HepG2 (cell line): ENCODE measurements around the gene GPATCH3. TPM values are rescaled to one million over a fixed set of nuclear protein-coding genes. Genes with fewer than 3 reads are reported as not detected.

Experiments
- ATAC-seq: fragments of 200-7000 bp; cut with Tn5 transposase; 3 replicates; pipeline ENCODE4 v1.9.1; 2020; ENCODE audit warnings: mild to moderate bottlenecking, moderate library complexity
- BruUV-seq: library from RNA; stranded (reverse); fragments of 400-500 nt; replicated peaks from 2 replicates; lab custom pipeline; 2021; lab: Mats Ljungman, UMichigan
- CTCF ChIA-PET: fragments of 300-600 bp; formaldehyde crosslinking; extraction: SDS; loops from one replicate; lab custom pipeline; 2021; ENCODE audit warnings: low total read pairs, inconsistent platforms, low intra/inter-chr PET ratio; lab: Yijun Ruan, JAX
- POLR2A ChIA-PET: fragments of 350-600 bp; sonication (Branson Sonifier 250); formaldehyde crosslinking; loops from one replicate; lab custom pipeline; 2020; ENCODE audit warnings: antibody characterized with exemption, inconsistent platforms; lab: Yijun Ruan, JAX
- DNase-seq: peaks from one replicate; pipeline ENCODE4 v3.0.0-alpha.2; 2015; ENCODE audit warnings: low spot score
- FAIRE-seq: peaks from 3 replicates; lab custom pipeline; 2011; peaks lifted over from hg19 to GRCh38; lab: Jason Lieb, UNC
- H2AFZ ChIP-seq: one replicate; pipeline ENCODE4 v1.6.1; 2011; ENCODE audit warnings: low read length, inconsistent platforms
- H3K27ac ChIP-seq: fragments of 300-600 bp; 3 replicates; pipeline ENCODE4 v1.8.0; 2011; ENCODE audit warnings: mixed run types, mild to moderate bottlenecking, mixed read lengths, low read length, inconsistent platforms; ENCODE audit not compliant: insufficient read depth; ENCODE audit errors: extremely low read length
- H3K27me3 ChIP-seq, 2 experiments: fragments of 200-600 bp in 1 of 2; 2 replicates in 1 of 2; 3 replicates in 1 of 2; pipeline versions ENCODE4 v1.6.0 to v1.8.0; 2011; ENCODE audit warnings: low read length in 2 of 2, mild to moderate bottlenecking in 2 of 2, moderate library complexity in 2 of 2, inconsistent platforms in 1 of 2; ENCODE audit not compliant: insufficient read depth in 2 of 2, control insufficient read depth in 1 of 2
- H3K36me3 ChIP-seq, 2 experiments: fragments of 200-600 bp in 1 of 2; replicated peaks in 1 of 2; 2 replicates in 1 of 2; 3 replicates in 1 of 2; pipeline versions ENCODE4 v1.5.1 to v1.8.0; 2011; ENCODE audit warnings: low read length in 2 of 2, inconsistent platforms in 1 of 2; ENCODE audit not compliant: insufficient read depth in 2 of 2, control insufficient read depth in 1 of 2
- H3K4me1 ChIP-seq: 2 replicates; pipeline ENCODE4 v1.5.1; 2012; ENCODE audit warnings: low read length, inconsistent platforms; ENCODE audit not compliant: insufficient read depth
- H3K4me2 ChIP-seq: 2 replicates; pipeline ENCODE4 v1.6.0; 2011; ENCODE audit warnings: low read depth, low read length, inconsistent platforms
- H3K4me3 ChIP-seq, 3 experiments: fragments of 200-600 bp in 1 of 3; sonication (generic), shearing (Covaris generic) in 1 of 3; replicated peaks in 1 of 3; 2 replicates each; pipeline ENCODE4 v1.5.1; 2011 to 2016; ENCODE audit warnings: low read length in 3 of 3, inconsistent platforms in 2 of 3, low read depth in 2 of 3, mild to moderate bottlenecking in 2 of 3, control low read depth in 1 of 3, mixed read lengths in 1 of 3; ENCODE audit not compliant: insufficient read depth in 1 of 3
- H3K79me2 ChIP-seq: one replicate; pipeline ENCODE4 v1.6.1; 2011; ENCODE audit warnings: low read length, inconsistent platforms; ENCODE audit not compliant: insufficient read depth
- H3K9ac ChIP-seq: 2 replicates; pipeline ENCODE4 v1.6.0; 2011; ENCODE audit warnings: mild to moderate bottlenecking, low read depth, low read length, inconsistent platforms; ENCODE audit not compliant: insufficient read depth
- H3K9me3 ChIP-seq: 2 replicates; pipeline ENCODE4 v1.5.1; 2012; ENCODE audit warnings: mild to moderate bottlenecking, low read length
- H4K20me1 ChIP-seq: 2 replicates; pipeline ENCODE4 v1.6.0; 2011; ENCODE audit warnings: inconsistent platforms, mild to moderate bottlenecking, low read length, moderate library complexity; ENCODE audit not compliant: insufficient read depth
- ATF7 ChIP-seq, 2 experiments: fragments of 450-650 bp in 1 of 2; sonication (generic) in 1 of 2; formaldehyde crosslinking in 1 of 2; IDR thresholded peaks; 2 replicates each; pipeline versions ENCODE4 v1.4.0 to v1.6.1; 2016 to 2020; ENCODE audit warnings: antibody characterized with exemption in 1 of 2, mild to moderate bottlenecking in 1 of 2, missing genetic modification reagents in 1 of 2
- FOXA3 ChIP-seq: IDR thresholded peaks from 2 replicates; pipeline ENCODE4 v1.6.1; 2016; ENCODE audit warnings: missing genetic modification reagents, missing compliant biosample characterization
- FOXP4 ChIP-seq: sonication (generic); formaldehyde crosslinking; IDR thresholded peaks from 2 replicates; pipeline ENCODE4 v1.4.0; 2020; ENCODE audit warnings: missing genetic modification reagents
- GATAD1 ChIP-seq: IDR thresholded peaks from 2 replicates; pipeline ENCODE4 v1.6.1; 2016; ENCODE audit warnings: missing genetic modification reagents, missing compliant biosample characterization
- HOXA7 ChIP-seq: sonication (generic); formaldehyde crosslinking; IDR thresholded peaks from 2 replicates; pipeline ENCODE4 v1.8.1; 2022; ENCODE audit warnings: mild to moderate bottlenecking, missing genetic modification reagents, moderate library complexity
- JUN ChIP-seq: sonication (generic); formaldehyde crosslinking; IDR thresholded peaks from 2 replicates; pipeline ENCODE4 v1.4.0; 2020; ENCODE audit warnings: mild to moderate bottlenecking, missing genetic modification reagents
- MTF2 ChIP-seq: sonication (generic); formaldehyde crosslinking; IDR thresholded peaks from 2 replicates; pipeline ENCODE4 v1.5.0; 2020; ENCODE audit warnings: missing genetic modification reagents, borderline replicate concordance
- RORA ChIP-seq: sonication (generic); formaldehyde crosslinking; IDR thresholded peaks from 2 replicates; pipeline ENCODE4 v1.5.0; 2020; ENCODE audit warnings: mild to moderate bottlenecking, missing genetic modification reagents, moderate library complexity
- RXRB ChIP-seq: IDR thresholded peaks from 2 replicates; pipeline ENCODE4 v1.6.1; 2016; ENCODE audit warnings: borderline replicate concordance, missing genetic modification reagents, missing compliant biosample characterization
- TBL1XR1 ChIP-seq: fragments of 150-350 bp; IDR thresholded peaks from 2 replicates; pipeline ENCODE4 v1.6.1; 2014; ENCODE audit warnings: borderline replicate concordance, low read length; ENCODE audit not compliant: partially characterized antibody
- ZBTB38 ChIP-seq: sonication (generic); formaldehyde crosslinking; IDR thresholded peaks from 2 replicates; pipeline ENCODE4 v1.5.1; 2020; ENCODE audit warnings: mild to moderate bottlenecking, missing genetic modification reagents
- ZKSCAN1 ChIP-seq: fragments of 150-350 bp; IDR thresholded peaks from 2 replicates; pipeline ENCODE4 v1.6.1; 2014; ENCODE audit warnings: low read length
- ZNF792 ChIP-seq: IDR thresholded peaks from 2 replicates; pipeline ENCODE4 v1.6.1; 2016
- WGBS: methylation state at CpG from one replicate; pipeline ENCODE4 v1.1.6; 2017; ENCODE audit warnings: low lambda C conversion rate; 5-methylcytosine and 5-hydroxymethylcytosine counted together
- in situ Hi-C: cut with HindIII; loops from 2 replicates; pipeline ENCODE4 v1.10.0; 2017; ENCODE audit warnings: low pct_unique_long_range_greater_than_20kb; ENCODE audit not compliant: extremely low pct_ligation_motif_present
- intact Hi-C: fragments of 100-400 bp; cut with micrococcal nuclease; formaldehyde crosslinking; loops from one replicate; pipeline ENCODE4 v1.10.0; 2022; ENCODE audit not compliant: unreplicated experiment
- polyA plus RNA-seq, 8 experiments: library from polyadenylated mRNA; depleted of rRNA in 3 of 8; stranded (reverse) in 7 of 8; unstranded in 1 of 8; fragments of >200 nt; fragmentation: Illumina TruSeq in 4 of 8; extraction: Trizol in 4 of 8; gene quantifications; 2 replicates each; pipeline versions ENCODE4 v1.2.1 to v1.2.3, GENCODE V29; 2011 to 2016; ENCODE audit warnings: low read depth in 4 of 8, missing spikeins in 1 of 8, mixed read lengths in 1 of 8; ENCODE audit not compliant: insufficient read depth in 1 of 8
- total RNA-seq, 5 experiments: library from RNA; depleted of rRNA; stranded (reverse); fragments of >200 nt; fragmentation: Illumina TruSeq; extraction: Trizol; gene quantifications; 2 replicates each; pipeline ENCODE4 v1.2.3, GENCODE V29; 2016; ENCODE audit warnings: low read depth in 1 of 5
- TF ChIP-seq, protein P1 (sequence below): conservative IDR thresholded peaks from 2 replicates; pipeline ENCODE4 v1.6.1; 2018; ENCODE audit warnings: missing genetic modification reagents

GPATCH3 gene
- total and polyA plus RNA-seq, 2 of the 13 experiments (the other 11 are each of a cell fraction or from before 2014, with no cell fraction given): 8.3 to 11.0 TPM

DNA sequence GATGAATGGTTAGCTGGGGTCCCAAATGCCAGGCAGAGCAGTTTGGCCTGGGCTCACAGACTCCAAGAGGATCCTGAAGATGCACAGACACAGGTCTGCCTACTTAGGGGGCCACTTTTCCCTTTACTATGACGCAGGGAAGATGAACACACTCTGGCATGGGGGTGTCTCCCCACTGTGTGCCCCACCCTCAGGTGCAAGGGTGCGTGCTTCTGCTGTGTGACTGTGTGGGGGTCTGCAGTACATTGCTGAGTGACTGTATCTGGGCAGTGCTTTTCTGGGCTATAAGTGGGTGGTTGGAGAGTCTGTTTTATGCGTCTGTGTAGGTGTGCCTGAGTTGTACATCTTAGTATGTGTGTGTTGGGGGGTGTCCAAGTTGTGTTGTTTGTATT is 9.7 kb upstream of the GPATCH3 start (continued):
- TF ChIP-seq, protein P1, sequence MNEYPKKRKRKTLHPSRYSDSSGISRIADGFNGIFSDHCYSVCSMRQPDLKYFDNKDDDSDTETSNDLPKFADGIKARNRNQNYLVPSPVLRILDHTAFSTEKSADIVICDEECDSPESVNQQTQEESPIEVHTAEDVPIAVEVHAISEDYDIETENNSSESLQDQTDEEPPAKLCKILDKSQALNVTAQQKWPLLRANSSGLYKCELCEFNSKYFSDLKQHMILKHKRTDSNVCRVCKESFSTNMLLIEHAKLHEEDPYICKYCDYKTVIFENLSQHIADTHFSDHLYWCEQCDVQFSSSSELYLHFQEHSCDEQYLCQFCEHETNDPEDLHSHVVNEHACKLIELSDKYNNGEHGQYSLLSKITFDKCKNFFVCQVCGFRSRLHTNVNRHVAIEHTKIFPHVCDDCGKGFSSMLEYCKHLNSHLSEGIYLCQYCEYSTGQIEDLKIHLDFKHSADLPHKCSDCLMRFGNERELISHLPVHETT (CRISPR knock-in tag): 0 out of 2 replicates have a peak, but pooled peaks have one; percentile 12
- 0 out of 2 replicates have a peak, but pooled peaks have one; percentile 47 for TF ChIP-seq MTF2

GRCh38 chr1:26907071-26907917 is 7.0 kb upstream of the GPATCH3 start:
- Histone ChIP-seq H3K27ac (peak overlapping the region; percentile 22), H3K9ac (no peak overlapping the region)
- no peak for TF ChIP-seq ATF7 (IDR thresholded peaks at IDR 0.05)
- no peak for TF ChIP-seq ATF7 (CRISPR knock-in tag; IDR thresholded peaks at IDR 0.05)
- peak; percentile 11 for TF ChIP-seq TBL1XR1
- 0 out of 2 replicates have a peak, but pooled peaks have one; percentile 26 for TF ChIP-seq GATAD1
- peak; percentile 60; the same call in 1 of the 2 replicates for TF ChIP-seq ZNF792 (CRISPR knock-in tag)
- TF ChIP-seq RXRB (CRISPR knock-in tag): peak; percentile 44
- peak; percentile 77; the same call in 1 of the 2 replicates for TF ChIP-seq ZBTB38
- no peak for TF ChIP-seq FOXP4 (CRISPR knock-in tag)
- no peak for TF ChIP-seq HOXA7 (CRISPR knock-in tag)
- 0 out of 2 replicates have a peak, but pooled peaks have one; percentile 43 for TF ChIP-seq FOXA3 (CRISPR knock-in tag)
- TF ChIP-seq RORA (CRISPR knock-in tag): no peak
- no peak for TF ChIP-seq ZKSCAN1
- peak; percentile 78; the same call in 1 of the 2 replicates for TF ChIP-seq JUN (CRISPR knock-in tag)

More at GRCh38 chr1:26907071-26907917, 7.0 kb upstream of the GPATCH3 start:
- peak; percentile 61 for ATAC-seq
- Histone ChIP-seq H3K4me1 (peaks cover 73% of the 10 kb centered on the region), H3K4me2 (no peak overlapping the region), H3K36me3 (peaks cover 3 to 8% of the 10 kb centered on the region in 2 experiments; a peak in 3 of 5 replicates), H2AFZ (no peak overlapping the region), H3K9me3 (no peaks in the 10 kb centered on the region), H3K4me3 (no peak overlapping the region), H3K79me2 (peaks cover 16% of the 10 kb centered on the region), H3K27me3 (no peaks in the 10 kb centered on the region; a peak in 1 of 5 replicates), H4K20me1 (peaks cover 9% of the 10 kb centered on the region; the same call in 1 of the 2 replicates)
- DNase-seq: peak; percentile 77
- intact Hi-C loops (no loop called here), in situ Hi-C loops (no loop called here)
- BruUV-seq: no TSS peak
- FAIRE-seq: peak; percentile 18
- CTCF ChIA-PET: no interaction called here
- POLR2A ChIA-PET: interaction anchor here (0.7 to 11.5 kb wide), 8 partner anchors 8 to 89 kb away, joined by 3 to 371 read pairs (median 4); partner anchors contain the start of genes GPATCH3 and GPN2
- WGBS: 53% methylated on average over 6 of the region's 6 CpGs
